HG02943 (cell line): ENCODE results near the gene GJA1.

Experiments used
- ATAC-seq: cut with Tn5 transposase; IDR thresholded peaks from one replicate; pipeline ENCODE4 v1.9.1; 2021; ENCODE audit warnings: mild to moderate bottlenecking, low read depth, moderate library complexity; ENCODE audit not compliant: unreplicated experiment

The GJA1 gene

DNA sequence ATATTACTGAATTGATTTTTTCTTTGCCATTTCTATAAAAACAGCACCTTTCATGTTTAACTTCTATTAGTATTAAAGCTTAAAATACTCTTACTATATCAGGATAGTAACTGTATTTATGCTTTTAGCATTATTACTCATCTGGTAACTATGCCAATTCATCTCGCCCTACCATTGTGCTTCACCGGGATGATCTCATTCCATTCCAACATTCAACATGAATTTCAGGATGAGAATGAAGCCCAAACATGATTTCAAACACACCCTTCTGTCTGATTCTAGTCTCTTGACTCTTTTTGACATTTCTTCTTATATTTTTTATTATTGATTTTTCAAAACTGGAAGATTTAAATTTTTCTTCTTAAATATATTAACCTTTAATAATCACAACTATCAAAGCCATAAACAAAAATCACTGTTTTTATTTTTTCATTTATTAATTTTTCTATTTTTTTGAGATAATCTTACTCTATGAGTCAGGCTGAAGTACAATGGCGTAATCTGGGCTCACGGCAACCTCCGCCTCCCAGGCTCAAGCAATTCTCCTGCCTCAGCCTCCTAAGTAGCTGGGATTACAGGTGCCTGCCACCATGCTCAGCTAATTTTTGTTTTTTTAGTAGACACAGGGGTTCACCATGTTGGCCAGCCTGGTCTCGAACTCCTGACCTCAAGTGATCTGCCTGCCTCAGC lies 46.7 kb downstream of the GJA1 start:
- ATAC-seq, result no peak

- ATAC-seq, result no peak
These were observed 47.3 kb downstream of the GJA1 start for GRCh38 chr6:121482751-121483150.

DNA sequence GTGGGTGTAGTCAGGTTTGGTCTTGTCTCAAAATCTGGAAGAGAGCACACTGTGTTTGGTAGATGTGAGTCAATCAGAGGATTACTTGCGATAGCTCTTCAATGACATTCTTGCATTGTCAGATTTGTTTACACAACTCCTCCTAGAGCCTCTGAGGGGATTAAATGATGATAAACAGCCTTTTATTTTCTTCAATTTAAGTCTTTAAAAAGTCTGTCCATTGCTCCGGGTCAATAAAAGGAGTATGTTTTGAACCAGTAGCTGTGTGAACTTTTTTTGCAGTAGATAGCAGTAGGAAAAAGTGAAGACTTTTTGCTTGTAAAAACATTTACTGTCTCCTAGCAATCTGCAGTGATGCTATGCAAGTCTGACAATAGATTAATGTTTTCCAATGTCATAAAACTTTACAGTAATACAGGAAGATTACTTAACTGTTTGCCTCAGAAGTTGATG lies 49.9 kb downstream of the GJA1 start:
- no peak for ATAC-seq

DNA sequence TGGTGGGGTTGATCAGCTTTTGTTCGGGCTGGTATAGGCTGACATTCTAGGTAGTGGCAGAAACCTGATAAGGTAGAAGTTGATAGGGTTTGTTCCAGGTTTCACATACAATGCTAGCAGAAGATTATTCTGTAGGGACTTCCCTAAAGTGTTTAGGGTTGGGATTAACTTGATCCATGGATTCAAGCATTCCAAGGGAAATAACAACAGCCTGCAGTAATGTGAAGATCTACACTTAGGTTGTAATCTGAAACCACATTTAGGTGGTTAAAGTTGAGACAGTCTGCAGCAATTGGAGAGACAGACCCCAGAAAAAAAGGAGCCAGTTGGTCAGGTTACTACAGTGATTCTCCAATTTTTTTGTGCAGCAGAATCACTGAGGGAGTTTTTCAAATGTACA lies 56.1 kb downstream of the GJA1 start:
- no peak for ATAC-seq

DNA sequence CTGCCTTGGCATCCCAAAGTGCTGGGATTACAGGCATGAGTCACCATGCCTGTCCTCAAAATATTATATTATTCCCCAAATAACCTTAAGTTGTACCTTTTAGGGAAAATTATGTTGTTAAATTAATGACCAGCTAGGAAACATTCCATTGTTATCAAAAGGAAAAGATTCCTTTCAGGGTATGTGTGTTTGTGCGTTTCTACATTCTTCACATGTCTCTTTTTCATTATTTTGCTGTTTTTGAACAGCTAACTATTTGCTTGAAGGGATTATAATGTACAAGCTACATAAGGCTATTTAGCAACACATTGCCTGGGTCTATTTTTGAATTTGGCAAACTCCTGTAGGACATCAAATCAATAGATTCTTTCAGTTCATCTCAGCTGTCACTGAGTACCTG lies 57.1 kb downstream of the GJA1 start:
- ATAC-seq, result no peak

- ATAC-seq, result no peak
These were observed 62.5 kb downstream of the GJA1 start for GRCh38 chr6:121497970-121498375.

DNA sequence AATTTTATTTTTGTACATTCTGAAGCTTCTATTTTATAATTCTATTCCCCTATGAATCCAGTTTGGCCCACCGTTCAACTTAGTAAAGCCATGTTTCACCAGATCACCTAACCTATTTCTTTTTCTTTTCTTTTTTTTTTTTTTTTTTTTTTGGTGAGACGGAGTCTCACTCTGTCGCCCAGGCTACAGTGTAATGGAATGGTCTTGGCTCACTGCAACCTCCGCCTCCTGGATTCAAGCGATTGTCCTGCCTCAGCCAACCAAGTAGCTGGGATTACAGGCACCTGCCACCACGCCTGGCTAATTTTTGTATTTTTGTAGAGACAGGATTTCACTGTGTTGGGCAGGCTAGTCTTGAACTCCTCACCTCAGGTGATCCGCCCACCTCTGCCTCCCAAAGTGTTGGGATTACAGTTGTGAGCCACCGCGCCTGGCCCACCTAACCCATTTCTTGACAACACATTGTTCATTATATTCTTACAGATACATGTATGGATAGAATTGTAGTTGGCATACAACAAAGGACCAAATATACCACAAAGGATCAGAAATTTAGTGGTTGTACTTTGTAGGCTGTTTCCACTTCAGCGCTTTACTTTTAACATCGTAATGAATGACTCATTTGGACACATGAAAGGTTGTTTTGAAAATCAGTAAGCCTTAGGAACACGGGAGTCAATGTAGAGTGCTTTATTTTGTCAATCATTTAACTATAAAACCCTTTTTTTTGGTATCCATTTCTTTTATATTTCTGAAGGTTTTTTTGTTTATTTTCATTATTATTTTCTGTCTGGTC lies 63.2 kb downstream of the GJA1 start:
- ATAC-seq, result no peak
